HepG2 (cell line): ENCODE data around the gene SENP5. TPM values are rescaled to one million over a fixed set of nuclear protein-coding genes. Genes with fewer than 3 reads are reported as not detected.
A peak's percentile ranks its signal among the peaks of the same experiment; 100 is the strongest.

Experiments
- ATRX ChIP-seq: sonication (generic); formaldehyde crosslinking; IDR thresholded peaks from 2 replicates; pipeline ENCODE4 v1.4.0; 2020; ENCODE audit warnings: missing genetic modification reagents, borderline replicate concordance
- CREB3 ChIP-seq: sonication (generic); formaldehyde crosslinking; IDR thresholded peaks from 2 replicates; pipeline ENCODE4 v1.5.0; 2020; ENCODE audit warnings: missing genetic modification reagents
- CSRNP1 ChIP-seq: sonication (generic); formaldehyde crosslinking; IDR thresholded peaks from 2 replicates; pipeline ENCODE4 v1.8.1; 2023; ENCODE audit warnings: mild to moderate bottlenecking, missing genetic modification reagents
- E2F2 ChIP-seq: sonication (generic); formaldehyde crosslinking; IDR thresholded peaks from 2 replicates; pipeline ENCODE4 v1.4.0; 2020; ENCODE audit warnings: missing genetic modification reagents, borderline replicate concordance
- EED ChIP-seq: sonication (generic); formaldehyde crosslinking; IDR thresholded peaks from 2 replicates; pipeline ENCODE4 v1.5.0; 2020; ENCODE audit warnings: mild to moderate bottlenecking, missing genetic modification reagents
- HDAC6 ChIP-seq: fragments of 200-600 bp; sonication (generic); IDR thresholded peaks from 2 replicates; pipeline ENCODE4 v1.7.0; 2017; ENCODE audit warnings: mild to moderate bottlenecking, antibody characterized with exemption, low read length, low read depth
- MAZ ChIP-seq, 2 experiments: sonication (generic) in 1 of 2; formaldehyde crosslinking in 1 of 2; IDR thresholded peaks; 2 replicates each; pipeline versions ENCODE4 v1.5.0 to v1.6.1; 2012 to 2020; ENCODE audit warnings: low read depth in 2 of 2, mild to moderate bottlenecking in 2 of 2, borderline replicate concordance in 1 of 2, improper control_type of control experiment in 1 of 2, low read length in 1 of 2, missing genetic modification reagents in 1 of 2, moderate library complexity in 1 of 2
- NFIC ChIP-seq: IDR thresholded peaks from 2 replicates; pipeline ENCODE4 v1.6.1; 2012; ENCODE audit warnings: mild to moderate bottlenecking, low read length, inconsistent platforms
- NR0B2 ChIP-seq: sonication (generic); formaldehyde crosslinking; IDR thresholded peaks from 2 replicates; pipeline ENCODE4 v1.4.0; 2020; ENCODE audit warnings: mild to moderate bottlenecking, missing genetic modification reagents
- PLSCR1 ChIP-seq: sonication (generic); formaldehyde crosslinking; IDR thresholded peaks from 2 replicates; pipeline ENCODE4 v1.5.0; 2020; ENCODE audit warnings: missing genetic modification reagents, mild to moderate bottlenecking, borderline replicate concordance
- SNAI1 ChIP-seq: sonication (generic); formaldehyde crosslinking; IDR thresholded peaks from 2 replicates; pipeline ENCODE4 v1.5.0; 2020; ENCODE audit warnings: mild to moderate bottlenecking, missing genetic modification reagents, borderline replicate concordance
- SUZ12 ChIP-seq: fragments of 150-350 bp; IDR thresholded peaks from 2 replicates; pipeline ENCODE4 v1.6.1; 2014; ENCODE audit warnings: low read depth, low read length
- TBX2 ChIP-seq: sonication (generic); formaldehyde crosslinking; IDR thresholded peaks from 2 replicates; pipeline ENCODE4 v1.5.0; 2020; ENCODE audit warnings: missing genetic modification reagents, mild to moderate bottlenecking, borderline replicate concordance
- TCF7 ChIP-seq: sonication (generic); IDR thresholded peaks from 2 replicates; pipeline ENCODE4 v1.6.1; 2016; ENCODE audit warnings: antibody characterized with exemption, low read depth
- TOPORS ChIP-seq: sonication (generic); formaldehyde crosslinking; IDR thresholded peaks from 2 replicates; pipeline ENCODE4 v1.8.0; 2023; ENCODE audit warnings: mild to moderate bottlenecking, missing genetic modification reagents
- ZBTB37 ChIP-seq: sonication (generic); formaldehyde crosslinking; IDR thresholded peaks from 2 replicates; pipeline ENCODE4 v1.4.0; 2020; ENCODE audit warnings: mild to moderate bottlenecking, missing genetic modification reagents
- ZBTB8A ChIP-seq: sonication (generic); formaldehyde crosslinking; IDR thresholded peaks from 2 replicates; pipeline ENCODE4 v1.4.0; 2020; ENCODE audit warnings: mild to moderate bottlenecking, low read depth, missing genetic modification reagents, borderline replicate concordance
- ZMYM4 ChIP-seq: sonication (generic); formaldehyde crosslinking; IDR thresholded peaks from 2 replicates; pipeline ENCODE4 v1.8.1; 2023; ENCODE audit warnings: mild to moderate bottlenecking, missing genetic modification reagents
- ZNF138 ChIP-seq: sonication (generic); formaldehyde crosslinking; IDR thresholded peaks from 2 replicates; pipeline ENCODE4 v1.5.0; 2020; ENCODE audit warnings: mild to moderate bottlenecking, low read depth, missing genetic modification reagents
- ZNF225 ChIP-seq: sonication (generic); formaldehyde crosslinking; IDR thresholded peaks from 2 replicates; pipeline ENCODE4 v1.4.0; 2020; ENCODE audit warnings: mild to moderate bottlenecking, missing genetic modification reagents
- ZNF256 ChIP-seq: sonication (generic); formaldehyde crosslinking; conservative IDR thresholded peaks from 2 replicates; pipeline ENCODE4 v1.4.0; 2020; ENCODE audit warnings: missing genetic modification reagents
- ZNF329 ChIP-seq: sonication (generic); formaldehyde crosslinking; IDR thresholded peaks from 2 replicates; pipeline ENCODE4 v1.9.0; 2021; ENCODE audit warnings: low read depth, mild to moderate bottlenecking, missing genetic modification reagents
- polyA plus RNA-seq, 8 experiments: library from polyadenylated mRNA; depleted of rRNA in 3 of 8; stranded (reverse) in 7 of 8; unstranded in 1 of 8; fragments of >200 nt; fragmentation: Illumina TruSeq in 4 of 8; extraction: Trizol in 4 of 8; gene quantifications; 2 replicates each; pipeline versions ENCODE4 v1.2.1 to v1.2.3, GENCODE V29; 2011 to 2016; ENCODE audit warnings: low read depth in 4 of 8, missing spikeins in 1 of 8, mixed read lengths in 1 of 8; ENCODE audit not compliant: insufficient read depth in 1 of 8
- total RNA-seq, 5 experiments: library from RNA; depleted of rRNA; stranded (reverse); fragments of >200 nt; fragmentation: Illumina TruSeq; extraction: Trizol; gene quantifications; 2 replicates each; pipeline ENCODE4 v1.2.3, GENCODE V29; 2016; ENCODE audit warnings: low read depth in 1 of 5

The SENP5 gene
- total and polyA plus RNA-seq, 2 of the 13 experiments (the other 11 are each of a cell fraction or from before 2014, with no cell fraction given) = 17.6 to 30.9 TPM

- TF ChIP-seq CREB3 (CRISPR knock-in tag) (no peak), SNAI1 (CRISPR knock-in tag) (peak; percentile 87), NFIC (no peak), E2F2 (no peak; the same call in 1 of the 2 replicates), ZMYM4 (CRISPR knock-in tag) (peak; percentile 96), EED (CRISPR knock-in tag) (no peak; the same call in 1 of the 2 replicates), TOPORS (peak; percentile 78; the same call in 1 of the 2 replicates), NR0B2 (peak; percentile 95), SUZ12 (no peak), MAZ (IDR thresholded peaks at IDR 0.05; ENCODE audit: borderline replicate concordance, low read depth, low read length) (0 out of 2 replicates have a peak, but pooled peaks have one; percentile 45), MAZ (CRISPR knock-in tag; IDR thresholded peaks at IDR 0.05; ENCODE audit: low read depth) (peak; percentile 85), CSRNP1 (CRISPR knock-in tag) (peak; percentile 93), ZBTB37 (CRISPR knock-in tag) (no peak), TBX2 (CRISPR knock-in tag) (peak; percentile 81), ZNF256 (CRISPR knock-in tag) (no peak), ZNF329 (CRISPR knock-in tag) (peak; percentile 78; the same call in 1 of the 2 replicates), PLSCR1 (no peak; the same call in 1 of the 2 replicates), HDAC6 (no peak), ZNF138 (CRISPR knock-in tag) (0 out of 2 replicates have a peak, but pooled peaks have one; percentile 80), ZNF225 (CRISPR knock-in tag) (peak; percentile 14; the same call in 1 of the 2 replicates), TCF7 (no peak), ZBTB8A (CRISPR knock-in tag) (no peak; the same call in 1 of the 2 replicates), ATRX (no peak)
Observed at GRCh38 chr3:196942226-196942914, 74.7 kb downstream of the SENP5 start, which contains the start of gene NCBP2 (continued).
